Endothelial cell of umbilical vein (primary cell): ENCODE data around the gene OPA3. TPM values are rescaled to one million over a fixed set of nuclear protein-coding genes. Genes with fewer than 3 reads are reported as not detected.

Experiments used
- BruUV-seq: library from RNA; stranded (reverse); fragments of 400-500 nt; replicated peaks from 2 replicates; lab custom pipeline; 2021; lab: Mats Ljungman, UMichigan
- CTCF ChIA-PET: fragments of 300-600, 350-600 bp; sonication (Branson Sonifier 250); formaldehyde crosslinking; loops from one replicate; lab custom pipeline; 2021; ENCODE audit warnings: antibody characterized with exemption, inconsistent platforms; lab: Charles Lee
- POLR2A ChIA-PET: fragments of 300-600, 350-600 bp; sonication (Branson Sonifier 250); formaldehyde crosslinking; loops from one replicate; lab custom pipeline; 2021; ENCODE audit warnings: antibody characterized with exemption, inconsistent platforms; lab: Charles Lee
- DNase-seq: peaks from one replicate; pipeline ENCODE4 v3.0.0-alpha.2; 2011; ENCODE audit warnings: low read depth, low spot score
- FAIRE-seq: peaks from 2 replicates; lab custom pipeline; 2011; peaks lifted over from hg19 to GRCh38; lab: Jason Lieb, UNC
- H2AFZ ChIP-seq: 2 replicates; pipeline ENCODE4 v1.6.0; 2012; ENCODE audit warnings: low read depth, low read length, control low read depth, inconsistent platforms
- H3K27ac ChIP-seq: 2 replicates; pipeline ENCODE4 v1.5.1; 2011; ENCODE audit warnings: low read depth, mild to moderate bottlenecking, control low read depth, low read length, moderate library complexity; ENCODE audit not compliant: insufficient read depth
- H3K27me3 ChIP-seq, 2 experiments: 2 replicates each; pipeline versions ENCODE4 v1.6.0 to v1.6.1; 2011; ENCODE audit warnings: low read length in 2 of 2, mixed read lengths in 1 of 2; ENCODE audit not compliant: control insufficient read depth in 2 of 2, insufficient read depth in 2 of 2
- H3K36me3 ChIP-seq, 2 experiments: 2 replicates in 1 of 2; 3 replicates in 1 of 2; pipeline ENCODE4 v1.5.1; 2011; ENCODE audit warnings: low read length in 2 of 2, mild to moderate bottlenecking in 1 of 2, moderate library complexity in 1 of 2; ENCODE audit not compliant: control insufficient read depth in 2 of 2, insufficient read depth in 2 of 2; ENCODE audit errors: extremely low read depth in 1 of 2
- H3K4me1 ChIP-seq: 3 replicates; pipeline ENCODE4 v1.5.1; 2011; ENCODE audit warnings: mild to moderate bottlenecking, low read length; ENCODE audit not compliant: control insufficient read depth, insufficient read depth; ENCODE audit errors: extremely low read depth
- H3K4me2 ChIP-seq: 2 replicates; pipeline ENCODE4 v1.6.1; 2011; ENCODE audit warnings: low read length, control low read depth, mixed read lengths; ENCODE audit not compliant: insufficient read depth
- H3K4me3 ChIP-seq, 3 experiments: fragments of 200-600 bp in 1 of 3; sonication (generic), shearing (Covaris generic) in 1 of 3; replicated peaks in 1 of 3; 2 replicates each; pipeline ENCODE4 v1.5.1; 2011 to 2016; ENCODE audit warnings: control low read depth in 3 of 3, low read length in 3 of 3, mild to moderate bottlenecking in 2 of 3, inconsistent platforms in 1 of 3, low read depth in 1 of 3, moderate library complexity in 1 of 3; ENCODE audit not compliant: insufficient read depth in 1 of 3
- H3K79me2 ChIP-seq: 2 replicates; pipeline ENCODE4 v1.6.0; 2012; ENCODE audit warnings: low read length, inconsistent platforms; ENCODE audit not compliant: control insufficient read depth, insufficient read depth
- H3K9ac ChIP-seq: replicated peaks from 2 replicates; pipeline ENCODE3; 2011; ENCODE audit warnings: low read length, control low read depth; ENCODE audit not compliant: insufficient read depth; ENCODE audit errors: extremely low read depth
- H3K9me1 ChIP-seq: replicated peaks from 3 replicates; pipeline ENCODE4 v1.6.0; 2011; ENCODE audit warnings: mild to moderate bottlenecking, low read length; ENCODE audit not compliant: control insufficient read depth, insufficient read depth; ENCODE audit errors: extremely low read depth
- H3K9me3 ChIP-seq: replicated peaks from 2 replicates; pipeline ENCODE4 v1.5.1; 2012; ENCODE audit warnings: low read length, inconsistent platforms; ENCODE audit not compliant: control insufficient read depth, insufficient read depth
- H4K20me1 ChIP-seq: replicated peaks from 2 replicates; pipeline ENCODE3; 2011; ENCODE audit warnings: mild to moderate bottlenecking, low read length; ENCODE audit not compliant: control insufficient read depth, insufficient read depth; ENCODE audit errors: extremely low read depth
- CTCF ChIP-seq, 2 donors: IDR thresholded peaks; 1 replicate in 1 of 2; 2 replicates in 1 of 2; pipeline ENCODE4 v1.5.1; 2011; ENCODE audit warnings: low read length in 2 of 2, mild to moderate bottlenecking in 2 of 2, moderate library complexity in 2 of 2, control low read depth in 1 of 2, inconsistent platforms in 1 of 2, low read depth in 1 of 2; ENCODE audit not compliant: insufficient read depth in 1 of 2; ENCODE audit errors: extremely low read depth in 1 of 2
- EZH2 ChIP-seq: IDR thresholded peaks from 2 replicates; pipeline ENCODE4 v1.6.1; 2012; ENCODE audit warnings: borderline replicate concordance, low read depth, mild to moderate bottlenecking, moderate library complexity, low read length, inconsistent platforms; ENCODE audit not compliant: severe bottlenecking
- FOS ChIP-seq: IDR thresholded peaks from 2 replicates; pipeline ENCODE4 v1.6.1; 2011; ENCODE audit warnings: mild to moderate bottlenecking, low read length, moderate library complexity, borderline replicate concordance; ENCODE audit not compliant: insufficient read depth
- GATA2 ChIP-seq: IDR thresholded peaks from 2 replicates; pipeline ENCODE4 v1.7.0; 2011; ENCODE audit warnings: low read depth, mild to moderate bottlenecking, moderate library complexity, mixed read lengths, low read length; ENCODE audit not compliant: insufficient read length, insufficient read depth
- JUN ChIP-seq: IDR thresholded peaks from 2 replicates; pipeline ENCODE4 v1.6.1; 2011; ENCODE audit warnings: borderline replicate concordance, low read depth; ENCODE audit not compliant: insufficient read length, insufficient read depth
- MAX ChIP-seq: IDR thresholded peaks from 2 replicates; pipeline ENCODE4 v1.6.1; 2011; ENCODE audit not compliant: insufficient read depth, insufficient read length
- MYC ChIP-seq: IDR thresholded peaks from one replicate; pipeline ENCODE4 v1.6.1; 2011; ENCODE audit warnings: mild to moderate bottlenecking, low read depth, low read length
- POLR2A ChIP-seq: IDR thresholded peaks from 2 replicates; pipeline ENCODE4 v1.6.1; 2012; ENCODE audit warnings: low read depth, mild to moderate bottlenecking, control low read depth, low read length
- POLR2AphosphoS5 ChIP-seq: IDR thresholded peaks from 2 replicates; pipeline ENCODE4 v1.6.1; 2012; ENCODE audit warnings: low read depth, mild to moderate bottlenecking, control low read depth, low read length, moderate library complexity; ENCODE audit not compliant: insufficient read depth
- dilution Hi-C: fragments of 300-500 bp; cut with MboI; formaldehyde crosslinking; loops from one replicate; pipeline ENCODE4 v1.15.0; 2019; ENCODE audit warnings: low sequenced_read_pairs; ENCODE audit not compliant: extremely low pct_ligation_motif_present
- intact Hi-C: fragments of 100-400 bp; cut with micrococcal nuclease; formaldehyde crosslinking; loops from one replicate; pipeline ENCODE4 v1.10.0; 2022
- polyA plus RNA-seq, 4 experiments: library from polyadenylated mRNA; depleted of rRNA in 3 of 4; stranded (reverse) in 3 of 4; unstranded in 1 of 4; fragments of >200 nt; gene quantifications; 2 replicates each; pipeline versions ENCODE4 v1.2.1 to v1.2.3, GENCODE V29; 2011 to 2012; ENCODE audit warnings: missing spikeins in 1 of 4
- total RNA-seq: library from RNA; stranded (reverse); gene quantifications from 2 replicates; pipeline ENCODE4 v1.2.3, GENCODE V29; 2021

Gene OPA3
- total and polyA plus RNA-seq, 2 donors (not counting 3 experiments of a cell fraction or from before 2014, with no cell fraction given) = 15.4 to 16.0 TPM

- H3K9me1 ChIP-seq = no peaks in the 10 kb centered on the region
- no peak overlapping the region for H3K4me3 ChIP-seq
- peaks cover 2% of the 10 kb centered on the region for H3K79me2 ChIP-seq
- TF ChIP-seq MYC (no peak), FOS (no peak), CTCF (IDR thresholded peaks at IDR 0.05; ENCODE audit: extremely low read depth in 1 of 2, insufficient read depth in 1 of 2, low read depth in 1 of 2, low read length in 2 of 2) (no peak), GATA2 (no peak), JUN (no peak), MAX (no peak), POLR2A (no peak), EZH2 (no peak), POLR2AphosphoS5 (no peak)
- no TSS peak for BruUV-seq
- H4K20me1 ChIP-seq = no peaks in the 10 kb centered on the region
- ChIA-PET CTCF (no interaction called here), POLR2A (no interaction called here)
- DNase-seq (no peak), FAIRE-seq (no peak)
- no peaks in the 10 kb centered on the region for H3K9me3 ChIP-seq
- intact Hi-C loops = no loop called here
- H3K27ac ChIP-seq = no peak overlapping the region
- peaks cover 9% of the 10 kb centered on the region for H3K4me1 ChIP-seq
- no peaks in the 10 kb centered on the region for H3K36me3 ChIP-seq
- H3K4me2 ChIP-seq = no peak overlapping the region
- no peaks in the 10 kb centered on the region for H3K27me3 ChIP-seq
- no peak overlapping the region for H3K9ac ChIP-seq
- dilution Hi-C loops = no loop called here
- no peak overlapping the region for H2AFZ ChIP-seq
Measured at GRCh38 chr19:45576682-45577081, 7.9 kb downstream of the OPA3 start.
